GM13977 (cell line): ENCODE data around the gene FAM168A.
"Not testable (repeated sequence)": the region's sequence is repeated elsewhere in the genome, so short reads cannot be mapped to it uniquely, and the experiment has no call there.

ENCODE experiments used
- DNase-seq: peaks from one replicate; pipeline ENCODE4 v3.0.0; 2012; ENCODE audit warnings: low spot score
- CTCF ChIP-seq: IDR thresholded peaks from 2 replicates; pipeline ENCODE4 v1.5.1; 2012; ENCODE audit warnings: mild to moderate bottlenecking, control low read depth; ENCODE audit not compliant: insufficient read depth; ENCODE audit errors: extremely low read depth, missing control alignments
- in situ Hi-C: fragments of 300-500 bp; cut with MboI; formaldehyde crosslinking; loops from one replicate; pipeline ENCODE4 v1.12.0; 2022; ENCODE audit warnings: low sequenced_read_pairs, low pct_unique_long_range_greater_than_20kb, mixed read lengths, inconsistent platforms; ENCODE audit not compliant: unreplicated experiment

The FAM168A gene

GRCh38 chr11:73585834-73586575 is 11.9 kb downstream of the FAM168A start:
- no peak for TF ChIP-seq CTCF
- in situ Hi-C loops: no loop called here
- no peak for DNase-seq

DNA sequence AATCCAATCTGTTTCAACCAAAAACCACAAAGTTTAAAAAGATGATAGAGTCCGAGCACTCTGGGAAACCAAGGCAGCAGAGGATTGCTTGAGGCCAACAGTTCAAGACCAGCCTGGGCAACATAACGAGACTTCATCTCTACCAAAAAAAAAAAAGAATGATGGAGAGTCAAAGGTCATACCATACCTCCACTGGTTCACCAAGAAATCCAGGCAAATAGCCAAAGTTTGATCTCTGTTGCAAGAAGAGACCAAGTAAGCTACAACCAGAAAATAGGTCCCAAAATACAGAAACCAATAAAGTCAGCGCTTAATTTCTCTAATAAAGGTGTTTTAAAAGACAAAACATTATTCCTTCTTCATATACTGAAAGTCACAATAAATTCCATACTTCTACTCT is 13.1 kb downstream of the FAM168A start:
- TF ChIP-seq CTCF: no peak
- in situ Hi-C loops: no loop called here
- DNase-seq: no peak

- TF ChIP-seq CTCF: no peak
- in situ Hi-C loops: no loop called here
- no peak for DNase-seq
Observed at GRCh38 chr11:73582653-73583052, 15.3 kb downstream of the FAM168A start.

- DNase-seq, in situ Hi-C loops: not testable (repeated sequence)
Observed at GRCh38 chr11:73580749-73581148, 17.2 kb downstream of the FAM168A start.

- no peak for TF ChIP-seq CTCF
- in situ Hi-C loops: no loop called here
- DNase-seq: no peak
Observed at GRCh38 chr11:73579641-73580434, 18.1 kb downstream of the FAM168A start.

- in situ Hi-C loops: no loop called here
- no peak for DNase-seq
- no peak for TF ChIP-seq CTCF
Observed at GRCh38 chr11:73578592-73579185, 19.2 kb downstream of the FAM168A start.

GRCh38 chr11:73577496-73577917 is 20.4 kb downstream of the FAM168A start:
- peak; percentile 71 for DNase-seq
- TF ChIP-seq CTCF: no peak
- in situ Hi-C loops: no loop called here
